Measurements from ENCODE around the gene FHL1. TPM values are rescaled to one million over a fixed set of nuclear protein-coding genes. Genes with fewer than 3 reads are reported as not detected.
"Not testable (repeated sequence)": the region's sequence is repeated elsewhere in the genome, so short reads cannot be mapped to it uniquely, and the experiment has no call there.

Gene FHL1
- 100 to 1,000 TPM; 223 to 313 (median 230) TPM for total RNA-seq

DNA sequence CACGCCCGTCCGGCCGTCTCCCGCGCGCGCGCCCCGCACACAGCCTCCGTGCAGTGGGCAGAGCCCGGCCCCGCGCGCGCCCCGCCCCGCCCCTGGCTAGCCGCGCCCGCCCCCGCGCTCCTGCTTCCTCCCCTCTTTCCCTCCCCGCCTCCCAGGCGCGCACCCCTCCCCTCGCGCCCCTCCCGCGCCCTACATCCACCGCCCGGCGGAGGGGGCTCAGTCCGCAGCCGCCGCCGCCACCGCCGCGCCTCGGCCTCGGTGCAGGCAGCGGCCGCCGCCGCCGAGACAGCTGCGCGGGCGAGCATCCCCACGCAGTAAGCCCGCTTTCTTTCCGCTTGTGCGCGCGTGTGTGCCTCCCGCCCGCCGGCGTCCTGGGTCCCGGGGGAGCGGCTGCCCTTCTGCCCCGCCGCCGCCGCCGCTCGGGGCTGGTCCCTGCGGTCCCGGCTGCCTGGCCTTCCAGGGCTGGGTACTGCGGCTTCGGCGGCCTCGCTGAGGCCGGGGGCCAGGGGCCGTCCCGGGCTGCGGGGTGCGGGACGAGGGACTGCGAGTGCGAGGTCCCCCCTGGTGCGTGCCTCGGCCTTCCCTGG, at the start of gene FHL1:
Gene FHL1, plus strand, starts transcription at position 219 of the 587 bp plus-strand sequence.
- TF ChIP-seq, protein P1, sequence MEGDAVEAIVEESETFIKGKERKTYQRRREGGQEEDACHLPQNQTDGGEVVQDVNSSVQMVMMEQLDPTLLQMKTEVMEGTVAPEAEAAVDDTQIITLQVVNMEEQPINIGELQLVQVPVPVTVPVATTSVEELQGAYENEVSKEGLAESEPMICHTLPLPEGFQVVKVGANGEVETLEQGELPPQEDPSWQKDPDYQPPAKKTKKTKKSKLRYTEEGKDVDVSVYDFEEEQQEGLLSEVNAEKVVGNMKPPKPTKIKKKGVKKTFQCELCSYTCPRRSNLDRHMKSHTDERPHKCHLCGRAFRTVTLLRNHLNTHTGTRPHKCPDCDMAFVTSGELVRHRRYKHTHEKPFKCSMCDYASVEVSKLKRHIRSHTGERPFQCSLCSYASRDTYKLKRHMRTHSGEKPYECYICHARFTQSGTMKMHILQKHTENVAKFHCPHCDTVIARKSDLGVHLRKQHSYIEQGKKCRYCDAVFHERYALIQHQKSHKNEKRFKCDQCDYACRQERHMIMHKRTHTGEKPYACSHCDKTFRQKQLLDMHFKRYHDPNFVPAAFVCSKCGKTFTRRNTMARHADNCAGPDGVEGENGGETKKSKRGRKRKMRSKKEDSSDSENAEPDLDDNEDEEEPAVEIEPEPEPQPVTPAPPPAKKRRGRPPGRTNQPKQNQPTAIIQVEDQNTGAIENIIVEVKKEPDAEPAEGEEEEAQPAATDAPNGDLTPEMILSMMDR (IDR thresholded peaks at IDR 0.05): no peak
- peak; percentile 63 to 87 for TF ChIP-seq POLR2A (IDR thresholded peaks at IDR 0.05)
- no CpG with 5 or more reads among the region's 84 CpGs for WGBS, 2 donors
- Histone ChIP-seq H3K9me3 (no peaks in the 10 kb centered on the region), H3K27ac (peak within 1 kb of the TSS; percentile 93 to 98 (median 98)), H3K36me3 (no peaks in the 10 kb centered on the region), H3K4me1 (no peaks in the 10 kb centered on the region), H3K27me3 (no peaks in the 10 kb centered on the region), H3K4me3 (replicated peaks in 1 of 3) (peak within 1 kb of the TSS; percentile 47 to 77 (median 62))
- intact Hi-C loops (cut with DNase I): no loop called here
- DNase-seq: peak; percentile 72 to 75

DNA sequence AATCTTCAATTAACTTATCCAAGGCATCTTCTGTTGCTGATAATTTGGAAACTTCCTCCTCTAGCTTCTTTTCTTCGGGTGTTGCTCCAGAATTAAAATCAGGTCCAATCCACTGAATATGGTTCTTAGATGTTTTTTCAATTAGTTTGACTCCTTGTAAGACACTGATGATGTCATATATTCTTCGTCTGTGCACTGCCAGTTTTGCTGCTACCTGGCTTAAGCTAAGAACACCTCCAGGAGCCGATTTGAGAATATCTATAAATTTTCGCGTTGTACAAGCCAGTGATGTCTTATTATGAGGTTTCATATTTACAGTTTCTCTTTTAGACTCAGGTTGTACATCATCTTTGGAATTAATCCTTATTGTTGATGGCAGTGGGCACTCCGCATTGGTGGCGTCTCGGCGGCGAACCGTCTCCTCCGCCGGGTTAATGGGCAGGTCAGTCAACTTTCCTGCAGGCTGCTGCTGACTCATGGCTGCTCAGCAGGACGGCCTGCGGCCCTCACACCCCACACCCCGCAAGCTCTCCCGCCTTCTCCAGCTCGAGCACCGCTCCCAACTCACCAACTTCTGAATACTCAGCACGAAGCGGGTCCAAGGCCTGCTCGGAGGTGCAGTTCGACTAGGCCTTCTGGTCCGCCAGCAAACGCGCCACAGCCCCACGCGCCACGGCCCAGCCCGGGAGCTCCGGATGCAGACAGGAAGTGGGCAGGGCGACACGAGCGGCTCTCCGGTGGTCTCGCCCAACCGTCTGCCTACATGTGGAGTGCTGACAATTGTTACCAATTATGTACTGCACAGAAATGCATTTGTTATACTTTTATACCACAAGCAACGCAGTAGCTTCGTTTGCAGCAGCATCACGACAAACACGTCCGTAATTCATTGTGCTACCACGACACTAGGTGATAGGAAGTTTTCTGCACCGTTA, 49.2 kb upstream of the FHL1 start:
- H3K27me3 ChIP-seq: no peaks in the 10 kb centered on the region
- no peak overlapping the region for H3K4me3 ChIP-seq (replicated peaks in 1 of 3)
- no peaks in the 10 kb centered on the region for H3K9me3 ChIP-seq
- intact Hi-C loops (cut with DNase I): no loop called here
- no peaks in the 10 kb centered on the region for H3K4me1 ChIP-seq
- no peaks in the 10 kb centered on the region for H3K36me3 ChIP-seq
- 92 to 96% methylated on average over 19 to 27 of the region's 44 CpGs for WGBS, 2 donors
- H3K27ac ChIP-seq: no peak overlapping the region
- DNase-seq: no peak
- TF ChIP-seq POLR2A (IDR thresholded peaks at IDR 0.05): no peak
- TF ChIP-seq, protein P1 (IDR thresholded peaks at IDR 0.05): no peak

DNA sequence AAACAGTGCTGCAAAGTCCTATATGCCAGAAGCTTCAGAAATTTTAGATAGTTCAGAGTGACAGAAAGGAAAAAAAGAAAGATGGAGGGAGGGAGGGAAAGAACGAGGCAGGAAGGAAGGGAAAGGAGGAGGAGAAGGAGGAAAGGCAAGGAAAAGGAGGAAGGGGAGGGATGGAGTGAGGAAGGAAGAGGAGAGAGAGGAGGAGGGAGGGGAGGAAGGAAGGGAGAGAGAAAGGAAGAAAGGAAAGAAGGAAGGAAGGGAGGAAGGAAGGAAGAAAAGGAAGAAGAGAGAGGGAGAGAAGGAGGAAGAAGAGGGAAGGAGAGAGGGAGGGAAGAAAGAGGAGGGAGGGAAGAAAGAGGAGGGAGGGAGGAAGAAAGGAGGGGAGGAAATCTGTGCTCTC, 42.4 kb upstream of the FHL1 start:
- intact Hi-C loops (cut with DNase I): no loop called here
- H3K27ac ChIP-seq: no peak overlapping the region
- H3K36me3 ChIP-seq: no peaks in the 10 kb centered on the region
- H3K4me1 ChIP-seq: no peaks in the 10 kb centered on the region
- no peak overlapping the region for H3K4me3 ChIP-seq (replicated peaks in 1 of 3)
- DNase-seq: no peak
- TF ChIP-seq, protein P1 (IDR thresholded peaks at IDR 0.05): no peak
- TF ChIP-seq POLR2A (IDR thresholded peaks at IDR 0.05): no peak
- H3K27me3 ChIP-seq: no peaks in the 10 kb centered on the region
- H3K9me3 ChIP-seq: no peaks in the 10 kb centered on the region
- whole genome bisulfite sequencing, 2 donors: 78 to 79% methylated on average over 1 of the region's 1 CpG

DNA sequence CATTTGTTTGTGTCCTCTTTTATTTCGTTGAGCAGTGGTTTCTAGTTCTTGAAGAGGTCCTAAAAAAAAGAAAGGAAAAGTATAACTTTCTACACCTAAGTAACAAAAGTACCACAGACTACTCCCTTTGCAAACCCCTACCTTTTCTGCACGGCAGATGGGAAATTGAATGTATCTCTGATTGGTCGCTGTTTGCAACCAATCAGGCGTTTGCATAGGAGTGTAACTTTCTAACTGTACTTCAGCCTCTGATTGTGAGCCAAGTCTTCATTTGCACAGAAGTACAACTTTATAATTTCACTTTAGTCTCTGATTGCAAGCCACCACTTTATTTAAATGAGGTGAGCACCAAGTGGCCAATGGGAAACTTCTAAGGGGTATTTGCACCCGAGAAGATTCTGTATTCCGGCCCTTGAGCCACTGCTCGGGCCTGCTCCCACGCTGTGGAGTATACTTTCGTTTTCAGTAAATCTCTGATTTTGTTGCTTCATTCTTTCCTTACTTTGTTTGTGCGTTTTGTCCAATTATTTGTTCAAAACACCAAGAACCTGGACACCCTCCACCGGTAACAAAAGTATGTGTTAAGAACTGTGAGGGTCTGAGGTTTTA, 40.3 kb upstream of the FHL1 start:
- WGBS, 2 donors: 91 to 99% methylated on average over 11 of the region's 11 CpGs

DNA sequence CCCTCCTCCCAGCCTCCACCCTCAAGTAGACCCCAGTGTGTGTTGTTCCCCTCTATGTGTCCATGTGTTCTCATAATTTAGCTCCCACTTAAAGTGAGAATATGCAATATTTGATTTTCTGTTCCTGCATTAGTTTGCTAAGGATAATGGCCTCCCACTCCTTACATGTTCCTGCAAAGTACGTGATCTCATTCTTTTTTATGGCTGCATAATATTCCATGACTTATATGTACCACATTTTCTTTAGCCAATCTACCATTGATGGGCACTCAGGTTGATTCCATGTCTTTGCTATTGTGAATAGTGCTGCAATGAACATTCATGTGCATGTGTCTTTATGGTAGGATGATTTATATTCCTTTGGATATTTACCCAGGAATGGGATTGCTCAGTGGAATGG, 38.4 kb upstream of the FHL1 start:
- intact Hi-C loops (cut with DNase I); H3K4me3 ChIP-seq (replicated peaks in 1 of 3); DNase-seq; H3K36me3 ChIP-seq; H3K9me3 ChIP-seq; H3K4me1 ChIP-seq; H3K27me3 ChIP-seq; H3K27ac ChIP-seq: not testable (repeated sequence)
- 86 to 100% methylated on average over 1 of the region's 1 CpG for WGBS, 2 donors

More for the DNA sequence above, 40.3 kb upstream of the FHL1 start:
- no peak overlapping the region for H3K4me3 ChIP-seq (replicated peaks in 1 of 3)
- no peak overlapping the region for H3K27ac ChIP-seq
- H3K4me1 ChIP-seq: no peaks in the 10 kb centered on the region
- H3K9me3 ChIP-seq: no peaks in the 10 kb centered on the region
- no peaks in the 10 kb centered on the region for H3K36me3 ChIP-seq
- intact Hi-C loops (cut with DNase I): no loop called here
- DNase-seq: no peak
- no peaks in the 10 kb centered on the region for H3K27me3 ChIP-seq
- TF ChIP-seq, protein P1 (IDR thresholded peaks at IDR 0.05): no peak

Measured in thyroid gland (tissue), 4 donors.